SU-DHL-6 (cell line): Measurements from ENCODE around the gene ADCY6.

Experiments
- H2AFZ ChIP-seq: fragments of 200-600 bp; sonication (generic); 2 replicates; pipeline ENCODE4 v1.6.1; 2014; ENCODE audit warnings: low read depth, mild to moderate bottlenecking, moderate library complexity, mixed read lengths, antibody characterized with exemption, low read length; ENCODE audit not compliant: severe bottlenecking
- H3F3A ChIP-seq: fragments of 200-600 bp; shearing (Covaris generic); 2 replicates; pipeline ENCODE4 v1.6.0; 2016; ENCODE audit warnings: antibody characterized with exemption, mild to moderate bottlenecking; ENCODE audit not compliant: insufficient read depth
- H3K27ac ChIP-seq: fragments of 200-600 bp; sonication (generic); 2 replicates; pipeline ENCODE4 v1.5.1; 2016; ENCODE audit warnings: low read depth, mild to moderate bottlenecking, low read length, moderate library complexity, mixed read lengths
- H3K27me3 ChIP-seq: fragments of 200-600 bp; sonication (generic), shearing (Covaris generic); 2 replicates; pipeline ENCODE4 v1.6.0; 2014; ENCODE audit warnings: mild to moderate bottlenecking, low read length
- H3K36me3 ChIP-seq: fragments of 200-600 bp; sonication (generic); 2 replicates; pipeline ENCODE4 v1.6.1; 2014; ENCODE audit warnings: mild to moderate bottlenecking, low read length, mixed read lengths
- H3K4me2 ChIP-seq: fragments of 300-600, 200-600 bp; shearing (Covaris generic), sonication (generic); 2 replicates; pipeline ENCODE4 v1.6.0; 2014; ENCODE audit warnings: low read length, low read depth, mild to moderate bottlenecking; ENCODE audit not compliant: poor library complexity, severe bottlenecking
- H3K4me3 ChIP-seq: fragments of 200-600 bp; sonication (generic); 2 replicates; pipeline ENCODE4 v1.5.1; 2014; ENCODE audit warnings: antibody characterized with exemption, low read length, mild to moderate bottlenecking, mixed read lengths; ENCODE audit not compliant: insufficient read depth, poor library complexity, severe bottlenecking
- H3K79me2 ChIP-seq: fragments of 200-600 bp; sonication (generic); 2 replicates; pipeline ENCODE4 v1.6.1; 2014; ENCODE audit warnings: mild to moderate bottlenecking, low read length, moderate library complexity; ENCODE audit not compliant: insufficient read depth
- H3K9ac ChIP-seq: fragments of 200-600 bp; sonication (generic); 2 replicates; pipeline ENCODE4 v1.7.0; 2014; ENCODE audit warnings: mild to moderate bottlenecking, low read length
- H3K9me2 ChIP-seq: fragments of 200-600 bp; sonication (generic); replicated peaks from 2 replicates; pipeline ENCODE4 v1.6.1; 2014; ENCODE audit warnings: low read length; ENCODE audit not compliant: insufficient read depth
- H3K9me3 ChIP-seq: fragments of 200-600 bp; sonication (generic); 2 replicates; pipeline ENCODE4 v1.6.1; 2014; ENCODE audit warnings: low read length, mixed read lengths; ENCODE audit not compliant: insufficient read depth
- H4K20me1 ChIP-seq: fragments of 200-600 bp; sonication (generic); 2 replicates; pipeline ENCODE4 v1.6.1; 2014; ENCODE audit warnings: low read depth, mild to moderate bottlenecking, antibody characterized with exemption, low read length, moderate library complexity, mixed read lengths
- CTCF ChIP-seq: fragments of 200-600 bp; sonication (generic); IDR thresholded peaks from one replicate; pipeline ENCODE4 v1.5.1; 2017; ENCODE audit warnings: antibody characterized with exemption, mild to moderate bottlenecking, low read length, moderate library complexity; ENCODE audit not compliant: insufficient read depth, poor library complexity, severe bottlenecking
- EZH2phosphoT487 ChIP-seq: fragments of 200-600 bp; sonication (generic), shearing (Covaris generic); conservative IDR thresholded peaks from 2 replicates; pipeline ENCODE4 v1.6.1; 2018; ENCODE audit warnings: mild to moderate bottlenecking, antibody characterized with exemption, low read length, moderate library complexity, mixed read lengths

Gene ADCY6

GRCh38 chr12:48822711-48823110, 33.8 kb upstream of the ADCY6 start:
- Histone ChIP-seq H3K4me2 (no peak overlapping the region), H3K27me3 (no peaks in the 10 kb centered on the region)
- TF ChIP-seq CTCF (no peak), EZH2phosphoT487 (no peak)

GRCh38 chr12:48822139-48822538, 33.2 kb upstream of the ADCY6 start:
- Histone ChIP-seq H3F3A (peaks cover 2% of the 10 kb centered on the region; the same call in 1 of the 2 replicates), H3K9me3 (no peaks in the 10 kb centered on the region), H3K4me3 (no peak overlapping the region), H2AFZ (no peak overlapping the region), H3K9me2 (no peaks in the 10 kb centered on the region), H3K27me3 (no peaks in the 10 kb centered on the region), H3K36me3 (no peaks in the 10 kb centered on the region), H3K4me2 (no peak overlapping the region), H3K27ac (no peak overlapping the region), H3K9ac (no peak overlapping the region), H3K79me2 (no peaks in the 10 kb centered on the region), H4K20me1 (no peaks in the 10 kb centered on the region)
- TF ChIP-seq EZH2phosphoT487, result no peak
- TF ChIP-seq CTCF, result no peak

More at GRCh38 chr12:48822711-48823110, 33.8 kb upstream of the ADCY6 start:
- H3K9ac ChIP-seq, result no peak overlapping the region
- H3K4me3 ChIP-seq, result no peak overlapping the region
- no peaks in the 10 kb centered on the region for H3K9me3 ChIP-seq
- H4K20me1 ChIP-seq, result no peaks in the 10 kb centered on the region
- H3K9me2 ChIP-seq, result no peaks in the 10 kb centered on the region
- no peak overlapping the region for H3K27ac ChIP-seq
- no peaks in the 10 kb centered on the region for H3K79me2 ChIP-seq
- no peaks in the 10 kb centered on the region for H3F3A ChIP-seq
- H2AFZ ChIP-seq, result no peak overlapping the region
- H3K36me3 ChIP-seq, result no peaks in the 10 kb centered on the region

GRCh38 chr12:48819986-48820725, 31.3 kb upstream of the ADCY6 start:
- Histone ChIP-seq H3K9me3 (no peaks in the 10 kb centered on the region), H3K27ac (no peak overlapping the region), H3K4me3 (no peak overlapping the region), H2AFZ (no peak overlapping the region), H3K4me2 (no peak overlapping the region), H3K36me3 (no peaks in the 10 kb centered on the region), H3K9ac (no peak overlapping the region), H3K79me2 (no peaks in the 10 kb centered on the region), H3K27me3 (no peaks in the 10 kb centered on the region), H4K20me1 (no peaks in the 10 kb centered on the region), H3F3A (peaks cover 15% of the 10 kb centered on the region), H3K9me2 (no peaks in the 10 kb centered on the region)
- TF ChIP-seq CTCF, result no peak
- no peak for TF ChIP-seq EZH2phosphoT487
